Measurements from ENCODE around the gene FAM117A. TPM values are rescaled to one million over a fixed set of nuclear protein-coding genes. Genes with fewer than 3 reads are reported as not detected.

Gene FAM117A
- total RNA-seq, 1 donor from 2014 or later, result 5.2 TPM

DNA sequence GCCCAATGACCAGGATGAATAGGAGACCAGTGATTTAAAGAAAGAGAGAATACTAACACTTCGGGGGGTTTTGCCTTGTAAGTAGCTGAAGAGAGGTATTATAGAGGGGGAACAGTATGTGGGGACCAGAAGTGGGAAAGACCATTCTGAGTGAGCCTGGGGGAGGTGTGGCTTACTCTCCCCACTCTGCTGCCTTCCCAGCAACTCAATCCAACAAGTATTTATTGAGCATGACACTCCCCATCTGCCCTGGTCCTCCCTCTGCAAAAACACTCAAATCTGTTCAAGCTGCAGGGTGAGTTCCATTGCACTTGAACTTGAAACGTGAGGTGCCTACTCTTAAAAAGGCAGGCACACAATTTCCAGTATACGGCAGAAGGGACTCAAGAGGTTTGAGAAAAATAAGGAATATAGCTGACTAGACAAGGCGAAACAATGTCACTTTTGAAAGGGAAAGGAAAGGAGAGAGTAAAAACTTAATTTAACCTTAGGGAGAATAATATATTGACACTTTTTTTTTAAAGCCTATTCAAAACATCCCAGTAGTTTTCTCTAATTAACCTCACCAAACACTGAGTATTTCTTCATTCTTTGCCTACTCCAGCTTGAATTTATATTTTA, 8.2 kb downstream of the FAM117A start:
- no peak overlapping the region for H3K4me3 ChIP-seq (ENCODE audit: low read length in 3 of 3)
- no peaks in the 10 kb centered on the region for H3K9me3 ChIP-seq (ENCODE audit: control insufficient read depth in 3 of 3, low read length in 3 of 3)
- H3K4me1 ChIP-seq (ENCODE audit: control insufficient read depth in 3 of 3, insufficient read depth in 3 of 3, low read length in 3 of 3), result no peaks in the 10 kb centered on the region
- no peak overlapping the region for H3K27ac ChIP-seq (ENCODE audit: low read depth, low read length)
- no peaks in the 10 kb centered on the region for H3K36me3 ChIP-seq (ENCODE audit: control insufficient read depth in 3 of 3, insufficient read depth in 3 of 3, low read length in 3 of 3)
- H3K9ac ChIP-seq (ENCODE audit: low read depth in 1 of 3, low read length in 3 of 3), result no peak overlapping the region
- H3K27me3 ChIP-seq (ENCODE audit: control insufficient read depth in 3 of 3, insufficient read depth in 3 of 3, low read length in 3 of 3), result no peaks in the 10 kb centered on the region

GRCh38 chr17:49753959-49754391, 10.0 kb downstream of the FAM117A start:
- H3K36me3 ChIP-seq (ENCODE audit: control insufficient read depth in 3 of 3, insufficient read depth in 3 of 3, low read length in 3 of 3), result no peaks in the 10 kb centered on the region
- no peak overlapping the region for H3K9ac ChIP-seq (ENCODE audit: low read depth in 1 of 3, low read length in 3 of 3)
- no peaks in the 10 kb centered on the region for H3K27me3 ChIP-seq (ENCODE audit: control insufficient read depth in 3 of 3, insufficient read depth in 3 of 3, low read length in 3 of 3)
- no peaks in the 10 kb centered on the region for H3K4me1 ChIP-seq (ENCODE audit: control insufficient read depth in 3 of 3, insufficient read depth in 3 of 3, low read length in 3 of 3)
- H3K9me3 ChIP-seq (ENCODE audit: control insufficient read depth in 3 of 3, low read length in 3 of 3), result no peaks in the 10 kb centered on the region
- H3K27ac ChIP-seq (ENCODE audit: low read depth, low read length), result no peak overlapping the region
- no peak overlapping the region for H3K4me3 ChIP-seq (ENCODE audit: low read length in 3 of 3)

DNA sequence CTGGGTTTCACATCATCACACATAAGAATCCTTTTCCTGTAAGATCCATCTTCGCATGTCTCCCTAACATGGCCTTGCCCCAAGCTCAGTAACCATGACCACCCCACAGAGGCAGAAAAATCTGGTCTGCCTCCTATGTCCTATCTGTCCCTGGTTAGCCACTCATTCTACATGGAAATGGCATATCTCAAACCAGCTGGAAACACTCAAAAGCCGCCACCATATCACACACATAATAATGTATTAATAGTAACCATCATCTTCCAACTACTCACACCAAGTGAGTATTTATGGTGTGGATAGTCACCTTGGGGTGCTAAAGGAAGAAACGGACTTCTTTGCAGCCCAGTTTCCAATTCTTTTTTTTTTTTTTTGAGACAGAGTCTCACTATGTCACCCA, 11.4 kb downstream of the FAM117A start:
- H3K9ac ChIP-seq (ENCODE audit: low read depth in 1 of 3, low read length in 3 of 3), result no peak overlapping the region
- H3K9me3 ChIP-seq (ENCODE audit: control insufficient read depth in 3 of 3, low read length in 3 of 3), result no peaks in the 10 kb centered on the region
- no peak overlapping the region for H3K27ac ChIP-seq (ENCODE audit: low read depth, low read length)
- H3K4me1 ChIP-seq (ENCODE audit: control insufficient read depth in 3 of 3, insufficient read depth in 3 of 3, low read length in 3 of 3), result no peaks in the 10 kb centered on the region
- no peaks in the 10 kb centered on the region for H3K36me3 ChIP-seq (ENCODE audit: control insufficient read depth in 3 of 3, insufficient read depth in 3 of 3, low read length in 3 of 3)
- no peak overlapping the region for H3K4me3 ChIP-seq (ENCODE audit: low read length in 3 of 3)
- no peaks in the 10 kb centered on the region for H3K27me3 ChIP-seq (ENCODE audit: control insufficient read depth in 3 of 3, insufficient read depth in 3 of 3, low read length in 3 of 3)

DNA sequence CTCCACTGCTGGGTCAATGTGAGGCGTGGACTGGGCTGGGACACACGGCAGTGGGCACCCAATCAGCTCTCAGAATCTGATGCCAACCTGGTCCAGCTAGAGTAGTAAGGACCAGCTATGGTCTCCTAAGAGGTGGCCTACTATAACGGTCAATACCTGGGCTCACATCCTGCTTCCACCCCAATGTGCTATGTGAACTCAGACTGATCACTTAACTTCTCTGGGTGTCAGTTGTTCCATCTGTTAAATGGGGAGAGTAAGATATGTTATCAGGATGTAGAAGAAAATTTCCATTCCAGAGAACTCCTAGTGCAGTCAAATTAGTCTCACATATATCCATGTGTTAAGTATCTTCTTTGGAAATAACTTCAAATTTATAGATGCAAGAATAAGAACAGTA, 14.2 kb downstream of the FAM117A start:
- H3K9ac ChIP-seq (ENCODE audit: low read depth in 1 of 3, low read length in 3 of 3), result no peak overlapping the region
- H3K9me3 ChIP-seq (ENCODE audit: control insufficient read depth in 3 of 3, low read length in 3 of 3), result no peaks in the 10 kb centered on the region
- no peak overlapping the region for H3K27ac ChIP-seq (ENCODE audit: low read depth, low read length)
- no peaks in the 10 kb centered on the region for H3K36me3 ChIP-seq (ENCODE audit: control insufficient read depth in 3 of 3, insufficient read depth in 3 of 3, low read length in 3 of 3)
- no peaks in the 10 kb centered on the region for H3K27me3 ChIP-seq (ENCODE audit: control insufficient read depth in 3 of 3, insufficient read depth in 3 of 3, low read length in 3 of 3)
- no peak overlapping the region for H3K4me3 ChIP-seq (ENCODE audit: low read length in 3 of 3)
- H3K4me1 ChIP-seq (ENCODE audit: control insufficient read depth in 3 of 3, insufficient read depth in 3 of 3, low read length in 3 of 3), result no peaks in the 10 kb centered on the region

GRCh38 chr17:49748791-49749190, 15.1 kb downstream of the FAM117A start:
- no peak overlapping the region for H3K4me3 ChIP-seq (ENCODE audit: low read length in 3 of 3)
- no peaks in the 10 kb centered on the region for H3K27me3 ChIP-seq (ENCODE audit: control insufficient read depth in 3 of 3, insufficient read depth in 3 of 3, low read length in 3 of 3)
- H3K4me1 ChIP-seq (ENCODE audit: control insufficient read depth in 3 of 3, insufficient read depth in 3 of 3, low read length in 3 of 3), result no peaks in the 10 kb centered on the region
- H3K9ac ChIP-seq (ENCODE audit: low read depth in 1 of 3, low read length in 3 of 3), result no peak overlapping the region
- H3K36me3 ChIP-seq (ENCODE audit: control insufficient read depth in 3 of 3, insufficient read depth in 3 of 3, low read length in 3 of 3), result no peaks in the 10 kb centered on the region
- H3K9me3 ChIP-seq (ENCODE audit: control insufficient read depth in 3 of 3, low read length in 3 of 3), result no peaks in the 10 kb centered on the region
- H3K27ac ChIP-seq (ENCODE audit: low read depth, low read length), result no peak overlapping the region

- Histone ChIP-seq H3K4me1 (ENCODE audit: control insufficient read depth in 3 of 3, insufficient read depth in 3 of 3, low read length in 3 of 3) (no peaks in the 10 kb centered on the region), H3K27me3 (ENCODE audit: control insufficient read depth in 3 of 3, insufficient read depth in 3 of 3, low read length in 3 of 3) (no peaks in the 10 kb centered on the region), H3K9ac (ENCODE audit: low read depth in 1 of 3, low read length in 3 of 3) (no peak overlapping the region), H3K9me3 (ENCODE audit: control insufficient read depth in 3 of 3, low read length in 3 of 3) (no peaks in the 10 kb centered on the region), H3K27ac (ENCODE audit: low read depth, low read length) (no peak overlapping the region), H3K36me3 (ENCODE audit: control insufficient read depth in 3 of 3, insufficient read depth in 3 of 3, low read length in 3 of 3) (no peaks in the 10 kb centered on the region), H3K4me3 (ENCODE audit: low read length in 3 of 3) (no peak overlapping the region)
Observed at GRCh38 chr17:49748223-49748622, 15.7 kb downstream of the FAM117A start.

DNA sequence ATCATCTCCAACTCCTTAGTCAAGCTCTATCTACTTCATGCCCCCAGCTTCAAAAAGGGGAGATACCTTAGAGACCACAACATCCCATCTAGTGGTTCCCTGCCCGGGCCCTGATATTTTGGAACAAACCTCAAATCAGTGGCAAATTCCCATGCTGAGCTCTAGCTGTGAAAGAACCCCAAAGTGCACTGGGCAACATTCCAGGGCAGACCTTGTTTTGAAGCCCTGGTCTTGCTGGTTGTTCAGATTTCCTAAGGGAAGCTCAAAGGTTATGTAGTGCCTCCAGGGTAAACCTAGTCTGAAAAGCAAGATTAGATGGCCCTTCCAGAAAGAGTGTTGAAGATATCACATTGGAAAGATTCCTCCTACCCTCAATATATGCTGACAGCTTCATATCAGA, 16.3 kb downstream of the FAM117A start:
- no peak overlapping the region for H3K4me3 ChIP-seq (ENCODE audit: low read length in 3 of 3)
- H3K27me3 ChIP-seq (ENCODE audit: control insufficient read depth in 3 of 3, insufficient read depth in 3 of 3, low read length in 3 of 3), result no peaks in the 10 kb centered on the region
- H3K4me1 ChIP-seq (ENCODE audit: control insufficient read depth in 3 of 3, insufficient read depth in 3 of 3, low read length in 3 of 3), result peaks cover 3 to 5% (median 4%) of the 10 kb centered on the region in 3 donors
- H3K9me3 ChIP-seq (ENCODE audit: control insufficient read depth in 3 of 3, low read length in 3 of 3), result no peaks in the 10 kb centered on the region
- no peak overlapping the region for H3K9ac ChIP-seq (ENCODE audit: low read depth in 1 of 3, low read length in 3 of 3)
- H3K36me3 ChIP-seq (ENCODE audit: control insufficient read depth in 3 of 3, insufficient read depth in 3 of 3, low read length in 3 of 3), result no peaks in the 10 kb centered on the region
- no peak overlapping the region for H3K27ac ChIP-seq (ENCODE audit: low read depth, low read length)

- Histone ChIP-seq H3K27ac (ENCODE audit: low read depth, low read length) (no peak overlapping the region), H3K9ac (ENCODE audit: low read depth in 1 of 3, low read length in 3 of 3) (no peak overlapping the region), H3K36me3 (ENCODE audit: control insufficient read depth in 3 of 3, insufficient read depth in 3 of 3, low read length in 3 of 3) (no peaks in the 10 kb centered on the region), H3K4me1 (ENCODE audit: control insufficient read depth in 3 of 3, insufficient read depth in 3 of 3, low read length in 3 of 3) (peaks cover 5 to 11% (median 8%) of the 10 kb centered on the region in 3 donors), H3K27me3 (ENCODE audit: control insufficient read depth in 3 of 3, insufficient read depth in 3 of 3, low read length in 3 of 3) (no peaks in the 10 kb centered on the region), H3K4me3 (ENCODE audit: low read length in 3 of 3) (no peak overlapping the region), H3K9me3 (ENCODE audit: control insufficient read depth in 3 of 3, low read length in 3 of 3) (no peaks in the 10 kb centered on the region)
Observed at GRCh38 chr17:49746791-49747490, 17.0 kb downstream of the FAM117A start.

DNA sequence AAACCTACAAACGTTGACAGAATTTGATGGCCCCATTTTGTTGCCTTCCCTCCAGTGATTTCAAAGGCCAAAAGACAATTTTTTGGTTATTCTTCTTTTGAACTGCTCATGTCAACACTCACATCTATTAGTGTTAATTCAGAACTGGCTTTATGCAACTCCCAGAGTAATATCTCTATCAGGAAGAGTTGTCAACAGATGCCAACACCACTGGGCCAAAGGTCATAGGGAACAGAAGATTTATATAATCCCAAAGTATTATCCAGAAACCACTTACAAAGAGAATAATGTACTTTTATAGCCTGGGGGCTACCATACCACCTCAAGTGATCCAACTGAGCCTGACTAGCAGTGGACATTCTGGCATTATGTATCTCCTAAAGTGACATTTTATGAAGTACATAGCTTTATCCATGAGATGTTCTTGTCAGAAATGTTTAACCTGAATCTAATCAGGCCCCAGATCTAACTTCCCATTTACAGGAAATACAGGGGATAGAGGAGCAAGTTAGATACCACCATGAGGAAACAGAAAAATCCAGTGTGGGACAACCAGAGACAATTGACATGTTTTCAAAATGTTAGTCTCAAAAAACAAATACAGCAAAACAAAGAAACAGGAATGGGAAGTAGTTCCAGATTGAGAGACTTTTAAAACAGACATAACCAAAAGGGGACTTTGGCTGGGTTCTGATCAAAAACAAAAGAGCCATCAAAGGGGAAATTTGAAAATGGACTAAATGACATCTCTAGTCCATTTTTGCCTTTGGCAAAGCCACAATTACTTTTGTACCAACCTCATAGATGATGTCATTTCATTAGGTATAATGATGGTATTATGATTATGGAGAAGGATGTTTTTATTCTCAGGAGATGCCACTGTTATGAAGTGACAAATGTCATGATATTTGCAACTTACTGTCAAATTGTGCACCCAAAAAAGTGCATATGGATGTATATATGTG, 18.5 kb downstream of the FAM117A start:
- Histone ChIP-seq H3K36me3 (ENCODE audit: control insufficient read depth in 3 of 3, insufficient read depth in 3 of 3, low read length in 3 of 3) (no peaks in the 10 kb centered on the region), H3K27ac (ENCODE audit: low read depth, low read length) (no peak overlapping the region), H3K4me3 (ENCODE audit: low read length in 3 of 3) (no peak overlapping the region), H3K27me3 (ENCODE audit: control insufficient read depth in 3 of 3, insufficient read depth in 3 of 3, low read length in 3 of 3) (no peaks in the 10 kb centered on the region), H3K9me3 (ENCODE audit: control insufficient read depth in 3 of 3, low read length in 3 of 3) (no peaks in the 10 kb centered on the region), H3K4me1 (ENCODE audit: control insufficient read depth in 3 of 3, insufficient read depth in 3 of 3, low read length in 3 of 3) (peaks cover 19 to 22% (median 22%) of the 10 kb centered on the region in 3 donors), H3K9ac (ENCODE audit: low read depth in 1 of 3, low read length in 3 of 3) (no peak overlapping the region)
